LNCaP clone FGC (cell line): ENCODE measurements around the gene FAM47C.
"Not testable (repeated sequence)": the region's sequence is repeated elsewhere in the genome, so short reads cannot be mapped to it uniquely, and the experiment has no call there.

Experiments used
- DNase-seq: peaks from one replicate; pipeline ENCODE4 v3.0.0-alpha.2; 2011; ENCODE audit warnings: low read depth
- H3K4me3 ChIP-seq: 2 replicates; pipeline ENCODE4 v1.5.1; 2011; ENCODE audit warnings: mild to moderate bottlenecking, low read depth, low read length, control low read depth
- TF ChIP-seq, protein P1 (sequence below): IDR thresholded peaks from 2 replicates; pipeline ENCODE4 v1.5.1; 2012; ENCODE audit warnings: mild to moderate bottlenecking; ENCODE audit not compliant: control insufficient read depth, insufficient read depth; ENCODE audit errors: extremely low read depth

The FAM47C gene

DNA sequence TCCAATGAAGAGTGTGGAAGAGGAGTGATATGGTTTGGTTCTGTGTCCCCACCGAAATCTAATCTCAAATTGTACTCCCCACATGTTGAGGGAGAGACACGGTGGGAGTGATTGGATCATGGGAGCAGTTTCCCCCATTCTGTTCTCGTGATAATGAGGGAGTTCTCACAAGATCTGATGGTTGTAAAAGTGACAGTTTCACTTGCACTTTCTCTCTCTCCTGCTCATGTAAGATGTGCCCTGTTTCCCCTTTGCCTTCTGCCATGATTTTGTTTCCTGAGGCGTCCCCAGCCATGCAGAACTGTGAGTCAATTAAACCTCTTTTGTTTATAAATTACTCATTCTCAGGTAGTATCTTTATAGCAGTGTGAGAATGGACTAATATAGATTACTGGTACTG is 39.6 kb downstream of the FAM47C start:
- no peak for DNase-seq
- TF ChIP-seq, protein P1, sequence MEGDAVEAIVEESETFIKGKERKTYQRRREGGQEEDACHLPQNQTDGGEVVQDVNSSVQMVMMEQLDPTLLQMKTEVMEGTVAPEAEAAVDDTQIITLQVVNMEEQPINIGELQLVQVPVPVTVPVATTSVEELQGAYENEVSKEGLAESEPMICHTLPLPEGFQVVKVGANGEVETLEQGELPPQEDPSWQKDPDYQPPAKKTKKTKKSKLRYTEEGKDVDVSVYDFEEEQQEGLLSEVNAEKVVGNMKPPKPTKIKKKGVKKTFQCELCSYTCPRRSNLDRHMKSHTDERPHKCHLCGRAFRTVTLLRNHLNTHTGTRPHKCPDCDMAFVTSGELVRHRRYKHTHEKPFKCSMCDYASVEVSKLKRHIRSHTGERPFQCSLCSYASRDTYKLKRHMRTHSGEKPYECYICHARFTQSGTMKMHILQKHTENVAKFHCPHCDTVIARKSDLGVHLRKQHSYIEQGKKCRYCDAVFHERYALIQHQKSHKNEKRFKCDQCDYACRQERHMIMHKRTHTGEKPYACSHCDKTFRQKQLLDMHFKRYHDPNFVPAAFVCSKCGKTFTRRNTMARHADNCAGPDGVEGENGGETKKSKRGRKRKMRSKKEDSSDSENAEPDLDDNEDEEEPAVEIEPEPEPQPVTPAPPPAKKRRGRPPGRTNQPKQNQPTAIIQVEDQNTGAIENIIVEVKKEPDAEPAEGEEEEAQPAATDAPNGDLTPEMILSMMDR = no peak
- no peak overlapping the region for H3K4me3 ChIP-seq

DNA sequence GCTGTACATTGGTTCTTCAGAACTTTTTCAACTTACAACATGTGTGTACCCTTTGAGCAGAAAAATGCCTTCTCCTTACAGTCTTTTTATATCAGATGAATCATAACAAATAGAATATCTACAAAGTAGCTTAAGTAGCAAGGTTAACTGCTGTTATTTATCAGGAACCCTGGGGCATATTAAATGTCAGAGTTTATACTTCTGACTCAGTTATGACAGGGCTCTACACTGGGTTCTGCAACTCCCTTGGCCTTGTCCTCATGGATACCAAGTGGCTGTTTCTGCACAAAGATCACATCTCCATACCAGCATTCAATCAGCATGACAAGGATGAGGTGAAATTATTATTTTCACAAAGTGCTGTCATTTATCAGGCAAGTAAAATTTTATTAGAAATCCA is 49.4 kb downstream of the FAM47C start:
- not testable (repeated sequence) for DNase-seq, H3K4me3 ChIP-seq

- H3K4me3 ChIP-seq = no peak overlapping the region
- TF ChIP-seq, protein P1 = peak; percentile 61
- peak; percentile 53 for DNase-seq
Measured at GRCh38 chrX:37060999-37061398, 52.8 kb downstream of the FAM47C start.
